HepG2 (cell line): ENCODE results near the gene PYURF. TPM values are rescaled to one million over a fixed set of nuclear protein-coding genes. Genes with fewer than 3 reads are reported as not detected.

Experiments used
- ARNT2 ChIP-seq: sonication (generic); formaldehyde crosslinking; IDR thresholded peaks from 2 replicates; pipeline ENCODE4 v1.8.0; 2022; ENCODE audit warnings: mild to moderate bottlenecking, low read depth, missing genetic modification reagents, moderate library complexity
- FOXK1 ChIP-seq: sonication (generic); formaldehyde crosslinking; IDR thresholded peaks from 2 replicates; pipeline ENCODE4 v1.4.0; 2020; ENCODE audit warnings: low read depth, missing genetic modification reagents, borderline replicate concordance
- FOXM1 ChIP-seq: sonication (generic); formaldehyde crosslinking; IDR thresholded peaks from 2 replicates; pipeline ENCODE4 v1.5.0; 2020; ENCODE audit warnings: missing genetic modification reagents
- FOXO1 ChIP-seq: sonication (generic); formaldehyde crosslinking; IDR thresholded peaks from 2 replicates; pipeline ENCODE4 v1.4.0; 2020; ENCODE audit warnings: missing genetic modification reagents
- IKZF4 ChIP-seq: sonication (generic); formaldehyde crosslinking; IDR thresholded peaks from 2 replicates; pipeline ENCODE4 v1.5.1; 2020; ENCODE audit warnings: borderline replicate concordance, mild to moderate bottlenecking, low read depth, missing genetic modification reagents; ENCODE audit errors: not compliant biosample characterization
- JDP2 ChIP-seq: sonication (generic); formaldehyde crosslinking; IDR thresholded peaks from 2 replicates; pipeline ENCODE4 v1.8.1; 2022; ENCODE audit warnings: missing genetic modification reagents, borderline replicate concordance
- MTA1 ChIP-seq: sonication (generic); formaldehyde crosslinking; IDR thresholded peaks from 2 replicates; pipeline ENCODE4 v1.4.0; 2020; ENCODE audit warnings: missing genetic modification reagents, mild to moderate bottlenecking, borderline replicate concordance
- MYNN ChIP-seq: sonication (generic); formaldehyde crosslinking; IDR thresholded peaks from 2 replicates; pipeline ENCODE4 v1.4.0; 2020; ENCODE audit warnings: mild to moderate bottlenecking, low read depth, missing genetic modification reagents
- POGZ ChIP-seq: sonication (generic); formaldehyde crosslinking; IDR thresholded peaks from 2 replicates; pipeline ENCODE4 v1.4.0; 2020; ENCODE audit warnings: mild to moderate bottlenecking, missing genetic modification reagents
- RARG ChIP-seq: sonication (generic); formaldehyde crosslinking; IDR thresholded peaks from 2 replicates; pipeline ENCODE4 v1.4.0; 2020; ENCODE audit warnings: low read depth, mild to moderate bottlenecking, missing genetic modification reagents
- SMC3 ChIP-seq: IDR thresholded peaks from 2 replicates; pipeline ENCODE4 v1.6.1; 2011; ENCODE audit warnings: low read length, improper control_type of control experiment
- THAP11 ChIP-seq: IDR thresholded peaks from 2 replicates; pipeline ENCODE4 v1.6.1; 2016; ENCODE audit warnings: missing biosample characterization, missing genetic modification reagents
- ZKSCAN8 ChIP-seq: IDR thresholded peaks from 2 replicates; pipeline ENCODE4 v1.6.1; 2016; ENCODE audit warnings: borderline replicate concordance, missing genetic modification reagents, missing compliant biosample characterization
- ZNF260 ChIP-seq: sonication (generic); formaldehyde crosslinking; IDR thresholded peaks from 2 replicates; pipeline ENCODE4 v1.4.0; 2020; ENCODE audit warnings: missing genetic modification reagents, low read depth, mild to moderate bottlenecking, borderline replicate concordance
- polyA plus RNA-seq, 8 experiments: library from polyadenylated mRNA; depleted of rRNA in 3 of 8; stranded (reverse) in 7 of 8; unstranded in 1 of 8; fragments of >200 nt; fragmentation: Illumina TruSeq in 4 of 8; extraction: Trizol in 4 of 8; gene quantifications; 2 replicates each; pipeline versions ENCODE4 v1.2.1 to v1.2.3, GENCODE V29; 2011 to 2016; ENCODE audit warnings: low read depth in 4 of 8, missing spikeins in 1 of 8, mixed read lengths in 1 of 8; ENCODE audit not compliant: insufficient read depth in 1 of 8
- total RNA-seq, 5 experiments: library from RNA; depleted of rRNA; stranded (reverse); fragments of >200 nt; fragmentation: Illumina TruSeq; extraction: Trizol; gene quantifications; 2 replicates each; pipeline ENCODE4 v1.2.3, GENCODE V29; 2016; ENCODE audit warnings: low read depth in 1 of 5
- TF ChIP-seq, protein P1 (sequence below): sonication (generic); formaldehyde crosslinking; IDR thresholded peaks from 2 replicates; pipeline ENCODE4 v1.4.0; 2020; ENCODE audit warnings: mild to moderate bottlenecking, missing genetic modification reagents
- TF ChIP-seq, protein P2 (sequence below): sonication (generic); formaldehyde crosslinking; IDR thresholded peaks from 2 replicates; pipeline ENCODE4 v1.4.0; 2020; ENCODE audit warnings: missing genetic modification reagents

Gene PYURF
- total and polyA plus RNA-seq, 2 of the 13 experiments (the other 11 are each of a cell fraction or from before 2014, with no cell fraction given) = 59.9 to 95.2 TPM

DNA sequence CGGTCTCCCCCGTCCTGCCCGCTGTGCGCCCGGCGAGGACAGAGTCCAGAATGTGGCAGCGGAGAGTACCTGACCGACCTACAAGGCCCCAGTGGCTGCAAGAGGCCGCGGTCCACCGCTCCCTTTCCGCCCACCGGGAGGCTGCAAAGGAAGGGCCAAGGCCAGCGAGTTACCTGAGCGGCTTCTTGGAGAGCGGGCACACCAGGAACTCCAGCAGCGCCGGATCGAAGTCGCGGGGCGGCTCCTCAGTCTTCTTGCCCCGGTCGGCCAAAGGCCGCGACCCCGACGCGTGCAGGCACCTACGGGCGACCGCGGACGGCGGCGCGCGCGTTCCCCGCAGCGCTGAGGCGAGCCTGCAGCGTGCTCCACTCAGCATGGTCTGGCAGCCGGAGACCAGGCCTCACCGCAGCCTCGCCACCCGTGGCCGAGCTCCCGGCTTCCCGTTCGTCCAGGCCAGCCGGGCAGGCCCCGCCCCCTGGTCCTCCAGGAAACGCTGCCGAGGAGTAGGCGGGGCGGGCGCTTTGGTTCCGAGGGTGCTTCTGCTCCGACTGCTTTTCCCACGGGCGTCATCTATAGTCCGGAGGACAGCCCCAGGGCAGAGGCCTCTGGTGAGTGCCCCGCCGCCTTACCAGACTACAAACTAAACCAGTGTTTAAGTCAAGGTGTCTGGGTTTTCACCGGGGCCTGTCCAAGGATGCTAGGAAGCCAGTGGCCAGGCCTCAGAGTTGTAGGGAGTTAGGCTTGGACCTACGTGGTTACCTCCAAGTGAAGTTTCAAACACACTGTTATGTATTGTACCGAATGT is at the start of gene PYURF (continued):
- TF ChIP-seq MTA1 (CRISPR knock-in tag) (peak; percentile 85; the same call in 1 of the 2 replicates), ZKSCAN8 (CRISPR knock-in tag) (no peak; the same call in 1 of the 2 replicates), JDP2 (CRISPR knock-in tag) (peak; percentile 81; the same call in 1 of the 2 replicates), SMC3 (no peak), POGZ (peak; percentile 98), FOXK1 (CRISPR knock-in tag) (peak; percentile 63; the same call in 1 of the 2 replicates), THAP11 (peak; percentile 93), ZNF260 (no peak; the same call in 1 of the 2 replicates), FOXO1 (peak; percentile 54), MYNN (no peak; the same call in 1 of the 2 replicates), RARG (CRISPR knock-in tag) (no peak), ARNT2 (CRISPR knock-in tag) (peak; percentile 90), IKZF4 (CRISPR knock-in tag) (no peak), FOXM1 (CRISPR knock-in tag) (peak; percentile 65; the same call in 1 of the 2 replicates)
- TF ChIP-seq, protein P1, sequence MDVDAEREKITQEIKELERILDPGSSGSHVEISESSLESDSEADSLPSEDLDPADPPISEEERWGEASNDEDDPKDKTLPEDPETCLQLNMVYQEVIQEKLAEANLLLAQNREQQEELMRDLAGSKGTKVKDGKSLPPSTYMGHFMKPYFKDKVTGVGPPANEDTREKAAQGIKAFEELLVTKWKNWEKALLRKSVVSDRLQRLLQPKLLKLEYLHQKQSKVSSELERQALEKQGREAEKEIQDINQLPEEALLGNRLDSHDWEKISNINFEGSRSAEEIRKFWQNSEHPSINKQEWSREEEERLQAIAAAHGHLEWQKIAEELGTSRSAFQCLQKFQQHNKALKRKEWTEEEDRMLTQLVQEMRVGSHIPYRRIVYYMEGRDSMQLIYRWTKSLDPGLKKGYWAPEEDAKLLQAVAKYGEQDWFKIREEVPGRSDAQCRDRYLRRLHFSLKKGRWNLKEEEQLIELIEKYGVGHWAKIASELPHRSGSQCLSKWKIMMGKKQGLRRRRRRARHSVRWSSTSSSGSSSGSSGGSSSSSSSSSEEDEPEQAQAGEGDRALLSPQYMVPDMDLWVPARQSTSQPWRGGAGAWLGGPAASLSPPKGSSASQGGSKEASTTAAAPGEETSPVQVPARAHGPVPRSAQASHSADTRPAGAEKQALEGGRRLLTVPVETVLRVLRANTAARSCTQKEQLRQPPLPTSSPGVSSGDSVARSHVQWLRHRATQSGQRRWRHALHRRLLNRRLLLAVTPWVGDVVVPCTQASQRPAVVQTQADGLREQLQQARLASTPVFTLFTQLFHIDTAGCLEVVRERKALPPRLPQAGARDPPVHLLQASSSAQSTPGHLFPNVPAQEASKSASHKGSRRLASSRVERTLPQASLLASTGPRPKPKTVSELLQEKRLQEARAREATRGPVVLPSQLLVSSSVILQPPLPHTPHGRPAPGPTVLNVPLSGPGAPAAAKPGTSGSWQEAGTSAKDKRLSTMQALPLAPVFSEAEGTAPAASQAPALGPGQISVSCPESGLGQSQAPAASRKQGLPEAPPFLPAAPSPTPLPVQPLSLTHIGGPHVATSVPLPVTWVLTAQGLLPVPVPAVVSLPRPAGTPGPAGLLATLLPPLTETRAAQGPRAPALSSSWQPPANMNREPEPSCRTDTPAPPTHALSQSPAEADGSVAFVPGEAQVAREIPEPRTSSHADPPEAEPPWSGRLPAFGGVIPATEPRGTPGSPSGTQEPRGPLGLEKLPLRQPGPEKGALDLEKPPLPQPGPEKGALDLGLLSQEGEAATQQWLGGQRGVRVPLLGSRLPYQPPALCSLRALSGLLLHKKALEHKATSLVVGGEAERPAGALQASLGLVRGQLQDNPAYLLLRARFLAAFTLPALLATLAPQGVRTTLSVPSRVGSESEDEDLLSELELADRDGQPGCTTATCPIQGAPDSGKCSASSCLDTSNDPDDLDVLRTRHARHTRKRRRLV (CRISPR knock-in tag) = peak; percentile 88; the same call in 1 of the 2 replicates
- TF ChIP-seq, protein P2, sequence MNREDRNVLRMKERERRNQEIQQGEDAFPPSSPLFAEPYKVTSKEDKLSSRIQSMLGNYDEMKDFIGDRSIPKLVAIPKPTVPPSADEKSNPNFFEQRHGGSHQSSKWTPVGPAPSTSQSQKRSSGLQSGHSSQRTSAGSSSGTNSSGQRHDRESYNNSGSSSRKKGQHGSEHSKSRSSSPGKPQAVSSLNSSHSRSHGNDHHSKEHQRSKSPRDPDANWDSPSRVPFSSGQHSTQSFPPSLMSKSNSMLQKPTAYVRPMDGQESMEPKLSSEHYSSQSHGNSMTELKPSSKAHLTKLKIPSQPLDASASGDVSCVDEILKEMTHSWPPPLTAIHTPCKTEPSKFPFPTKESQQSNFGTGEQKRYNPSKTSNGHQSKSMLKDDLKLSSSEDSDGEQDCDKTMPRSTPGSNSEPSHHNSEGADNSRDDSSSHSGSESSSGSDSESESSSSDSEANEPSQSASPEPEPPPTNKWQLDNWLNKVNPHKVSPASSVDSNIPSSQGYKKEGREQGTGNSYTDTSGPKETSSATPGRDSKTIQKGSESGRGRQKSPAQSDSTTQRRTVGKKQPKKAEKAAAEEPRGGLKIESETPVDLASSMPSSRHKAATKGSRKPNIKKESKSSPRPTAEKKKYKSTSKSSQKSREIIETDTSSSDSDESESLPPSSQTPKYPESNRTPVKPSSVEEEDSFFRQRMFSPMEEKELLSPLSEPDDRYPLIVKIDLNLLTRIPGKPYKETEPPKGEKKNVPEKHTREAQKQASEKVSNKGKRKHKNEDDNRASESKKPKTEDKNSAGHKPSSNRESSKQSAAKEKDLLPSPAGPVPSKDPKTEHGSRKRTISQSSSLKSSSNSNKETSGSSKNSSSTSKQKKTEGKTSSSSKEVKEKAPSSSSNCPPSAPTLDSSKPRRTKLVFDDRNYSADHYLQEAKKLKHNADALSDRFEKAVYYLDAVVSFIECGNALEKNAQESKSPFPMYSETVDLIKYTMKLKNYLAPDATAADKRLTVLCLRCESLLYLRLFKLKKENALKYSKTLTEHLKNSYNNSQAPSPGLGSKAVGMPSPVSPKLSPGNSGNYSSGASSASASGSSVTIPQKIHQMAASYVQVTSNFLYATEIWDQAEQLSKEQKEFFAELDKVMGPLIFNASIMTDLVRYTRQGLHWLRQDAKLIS (CRISPR knock-in tag) = no peak; the same call in 1 of the 2 replicates
